NCI-H748 (cell line): ENCODE measurements around the gene TRPC4.
A peak's percentile ranks its signal among the peaks of the same experiment; 100 is the strongest.

Experiments used
- DNase-seq: peaks from one replicate; lab custom pipeline; 2025; ENCODE audit not compliant: unreplicated experiment; lab: John Stamatoyannopoulos, UW

TRPC4 gene

GRCh38 chr13:37869756-37870488 is at the start of gene TRPC4:
TRPC4 (minus strand) TSS chr13:37869772; CDS start chr13:37783333, 86,439 bp downstream.
- peak; percentile 92 for DNase-seq

GRCh38 chr13:37918751-37919150 is 49.2 kb upstream of the TRPC4 start:
- no peak for DNase-seq

- DNase-seq, result no peak
Observed at GRCh38 chr13:37918116-37918714, 48.6 kb upstream of the TRPC4 start.

GRCh38 chr13:37914781-37915391 is 45.3 kb upstream of the TRPC4 start:
- no peak for DNase-seq

GRCh38 chr13:37910790-37911189 is 41.2 kb upstream of the TRPC4 start:
- no peak for DNase-seq

- DNase-seq, result no peak
Observed at GRCh38 chr13:37906880-37907279, 37.3 kb upstream of the TRPC4 start.

- no peak for DNase-seq
Observed at GRCh38 chr13:37905736-37906135, 36.2 kb upstream of the TRPC4 start.

GRCh38 chr13:37899753-37900152 is 30.2 kb upstream of the TRPC4 start:
- no peak for DNase-seq

GRCh38 chr13:37893321-37893720 is 23.7 kb upstream of the TRPC4 start:
- DNase-seq, result no peak

- peak; percentile 36 for DNase-seq
Observed at GRCh38 chr13:37889820-37890219, 20.2 kb upstream of the TRPC4 start.

- DNase-seq, result no peak
Observed at GRCh38 chr13:37889102-37889501, 19.5 kb upstream of the TRPC4 start.

GRCh38 chr13:37886879-37887278 is 17.3 kb upstream of the TRPC4 start:
- DNase-seq, result no peak

GRCh38 chr13:37884674-37885073 is 15.1 kb upstream of the TRPC4 start:
- no peak for DNase-seq

GRCh38 chr13:37884026-37884425 is 14.5 kb upstream of the TRPC4 start:
- no peak for DNase-seq

- no peak for DNase-seq
Observed at GRCh38 chr13:37878921-37879320, 9.3 kb upstream of the TRPC4 start.

- no peak for DNase-seq
Observed at GRCh38 chr13:37878496-37878895, 8.9 kb upstream of the TRPC4 start.

- peak; percentile 15 for DNase-seq
Observed at GRCh38 chr13:37870895-37871550, 1.5 kb upstream of the TRPC4 start.

GRCh38 chr13:37870489-37870845 is 895 bp upstream of the TRPC4 start:
- no peak for DNase-seq

GRCh38 chr13:37869506-37869755 is 141 bp downstream of the TRPC4 start:
- peak; percentile 56 for DNase-seq

GRCh38 chr13:37868691-37869505 is 674 bp downstream of the TRPC4 start:
- peak; percentile 43 for DNase-seq

GRCh38 chr13:37863708-37864107 is 5.9 kb downstream of the TRPC4 start:
- DNase-seq, result no peak
